ENCODE results near the gene TSPAN7.
A peak's percentile ranks its signal among the peaks of the same experiment; 100 is the strongest.

TSPAN7 gene

GRCh38 chrX:38654302-38654701, 93.0 kb downstream of the TSPAN7 start:
- Histone ChIP-seq H3K4me2 (ENCODE audit: low read length) (no peak overlapping the region), H3K4me1 (ENCODE audit: control insufficient read depth, low read length) (no peaks in the 10 kb centered on the region), H3K27ac (ENCODE audit: low read depth, low read length) (no peak overlapping the region), H3K79me2 (ENCODE audit: control insufficient read depth, low read length) (no peaks in the 10 kb centered on the region), H3K9me2 (replicated peaks; ENCODE audit: control insufficient read depth, low read length) (no peaks in the 10 kb centered on the region), H4K20me1 (ENCODE audit: control insufficient read depth, insufficient read depth, low read depth, low read length) (no peaks in the 10 kb centered on the region), H3K9me3 (ENCODE audit: control insufficient read depth, insufficient read depth, low read length) (no peaks in the 10 kb centered on the region), H3K27me3 (ENCODE audit: control insufficient read depth, low read length) (no peaks in the 10 kb centered on the region), H3F3A (ENCODE audit: control insufficient read depth, insufficient read depth) (no peaks in the 10 kb centered on the region), H3K4me3 (ENCODE audit: low read length) (no peak overlapping the region), H3K36me3 (ENCODE audit: control insufficient read depth, low read length) (no peaks in the 10 kb centered on the region)
- TF ChIP-seq, protein P1, sequence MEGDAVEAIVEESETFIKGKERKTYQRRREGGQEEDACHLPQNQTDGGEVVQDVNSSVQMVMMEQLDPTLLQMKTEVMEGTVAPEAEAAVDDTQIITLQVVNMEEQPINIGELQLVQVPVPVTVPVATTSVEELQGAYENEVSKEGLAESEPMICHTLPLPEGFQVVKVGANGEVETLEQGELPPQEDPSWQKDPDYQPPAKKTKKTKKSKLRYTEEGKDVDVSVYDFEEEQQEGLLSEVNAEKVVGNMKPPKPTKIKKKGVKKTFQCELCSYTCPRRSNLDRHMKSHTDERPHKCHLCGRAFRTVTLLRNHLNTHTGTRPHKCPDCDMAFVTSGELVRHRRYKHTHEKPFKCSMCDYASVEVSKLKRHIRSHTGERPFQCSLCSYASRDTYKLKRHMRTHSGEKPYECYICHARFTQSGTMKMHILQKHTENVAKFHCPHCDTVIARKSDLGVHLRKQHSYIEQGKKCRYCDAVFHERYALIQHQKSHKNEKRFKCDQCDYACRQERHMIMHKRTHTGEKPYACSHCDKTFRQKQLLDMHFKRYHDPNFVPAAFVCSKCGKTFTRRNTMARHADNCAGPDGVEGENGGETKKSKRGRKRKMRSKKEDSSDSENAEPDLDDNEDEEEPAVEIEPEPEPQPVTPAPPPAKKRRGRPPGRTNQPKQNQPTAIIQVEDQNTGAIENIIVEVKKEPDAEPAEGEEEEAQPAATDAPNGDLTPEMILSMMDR (IDR thresholded peaks at IDR 0.05; ENCODE audit: low read depth, low read length, poor library complexity, severe bottlenecking), result peak; percentile 38
- TF ChIP-seq EZH2phosphoT487 (IDR thresholded peaks at IDR 0.05; ENCODE audit: borderline replicate concordance, low read length), result no peak

DNA sequence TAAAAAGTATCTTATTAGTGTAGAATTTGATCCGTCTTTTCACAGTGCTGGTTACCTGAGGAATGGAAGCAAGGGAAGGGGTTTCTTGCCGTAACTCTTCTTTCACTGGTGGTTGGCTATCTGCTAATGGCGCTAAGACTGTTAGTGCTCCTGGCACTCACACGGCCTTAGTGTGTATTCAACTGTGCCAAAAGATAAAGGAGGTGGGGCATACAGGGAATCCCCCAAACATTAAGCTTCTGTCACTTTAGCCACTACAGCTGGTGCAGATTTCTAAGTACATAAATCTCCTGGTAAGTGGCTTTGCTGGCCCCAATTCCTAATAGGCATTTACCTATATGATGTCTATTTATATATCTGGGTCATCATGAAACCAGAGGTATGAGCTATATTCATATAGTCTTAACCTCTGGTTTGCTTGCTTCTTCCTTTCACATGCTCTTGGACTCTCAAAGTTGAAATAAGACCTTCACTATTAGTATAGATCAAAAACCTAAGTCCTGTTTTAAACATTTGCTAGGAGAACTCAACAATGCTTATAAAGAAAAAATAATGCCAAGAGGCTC, 95.1 kb downstream of the TSPAN7 start:
- H3K9me2 ChIP-seq (replicated peaks; ENCODE audit: control insufficient read depth, low read length), result no peaks in the 10 kb centered on the region
- H3F3A ChIP-seq (ENCODE audit: control insufficient read depth, insufficient read depth), result no peaks in the 10 kb centered on the region
- no peaks in the 10 kb centered on the region for H4K20me1 ChIP-seq (ENCODE audit: control insufficient read depth, insufficient read depth, low read depth, low read length)
- H3K4me2 ChIP-seq (ENCODE audit: low read length), result no peak overlapping the region
- no peaks in the 10 kb centered on the region for H3K36me3 ChIP-seq (ENCODE audit: control insufficient read depth, low read length)
- no peaks in the 10 kb centered on the region for H3K27me3 ChIP-seq (ENCODE audit: control insufficient read depth, low read length)
- no peak overlapping the region for H3K4me3 ChIP-seq (ENCODE audit: low read length)
- no peaks in the 10 kb centered on the region for H3K4me1 ChIP-seq (ENCODE audit: control insufficient read depth, low read length)
- H3K27ac ChIP-seq (ENCODE audit: low read depth, low read length), result no peak overlapping the region
- no peak for TF ChIP-seq EZH2phosphoT487 (IDR thresholded peaks at IDR 0.05; ENCODE audit: borderline replicate concordance, low read length)
- TF ChIP-seq, protein P1 (IDR thresholded peaks at IDR 0.05; ENCODE audit: low read depth, low read length, poor library complexity, severe bottlenecking), result no peak
- no peaks in the 10 kb centered on the region for H3K79me2 ChIP-seq (ENCODE audit: control insufficient read depth, low read length)
- H3K9me3 ChIP-seq (ENCODE audit: control insufficient read depth, insufficient read depth, low read length), result no peaks in the 10 kb centered on the region

DNA sequence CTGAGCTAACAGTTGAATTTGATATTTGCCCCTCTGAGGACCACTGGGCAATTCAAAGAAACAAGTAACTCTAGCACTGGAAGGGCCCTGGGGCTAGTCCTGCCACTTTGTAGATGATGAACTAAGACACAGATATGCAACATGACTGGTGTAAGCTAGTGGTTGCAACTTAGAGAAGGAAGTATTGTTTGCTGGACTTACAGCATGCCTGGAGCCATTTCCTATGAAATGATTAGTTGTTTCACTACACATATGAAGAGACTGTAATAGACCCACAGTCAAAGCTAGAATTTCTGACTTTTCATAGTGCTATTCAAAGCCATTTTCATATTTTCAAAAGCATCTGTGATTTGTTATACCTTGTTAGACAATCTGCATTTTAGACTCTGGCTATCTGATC, 96.2 kb downstream of the TSPAN7 start:
- H3K27ac ChIP-seq (ENCODE audit: low read depth, low read length), result no peak overlapping the region
- no peaks in the 10 kb centered on the region for H3K36me3 ChIP-seq (ENCODE audit: control insufficient read depth, low read length)
- no peaks in the 10 kb centered on the region for H3K79me2 ChIP-seq (ENCODE audit: control insufficient read depth, low read length)
- no peak for TF ChIP-seq EZH2phosphoT487 (IDR thresholded peaks at IDR 0.05; ENCODE audit: borderline replicate concordance, low read length)
- TF ChIP-seq, protein P1 (IDR thresholded peaks at IDR 0.05; ENCODE audit: low read depth, low read length, poor library complexity, severe bottlenecking), result no peak
- no peaks in the 10 kb centered on the region for H3K27me3 ChIP-seq (ENCODE audit: control insufficient read depth, low read length)
- H3K4me3 ChIP-seq (ENCODE audit: low read length), result no peak overlapping the region
- H3K4me1 ChIP-seq (ENCODE audit: control insufficient read depth, low read length), result no peaks in the 10 kb centered on the region
- H3K9me2 ChIP-seq (replicated peaks; ENCODE audit: control insufficient read depth, low read length), result no peaks in the 10 kb centered on the region
- H3F3A ChIP-seq (ENCODE audit: control insufficient read depth, insufficient read depth), result no peaks in the 10 kb centered on the region
- H3K9me3 ChIP-seq (ENCODE audit: control insufficient read depth, insufficient read depth, low read length), result no peaks in the 10 kb centered on the region
- H4K20me1 ChIP-seq (ENCODE audit: control insufficient read depth, insufficient read depth, low read depth, low read length), result no peaks in the 10 kb centered on the region
- H3K4me2 ChIP-seq (ENCODE audit: low read length), result no peak overlapping the region

Measured in DOHH2 (cell line).